ENCODE data around the gene TSKU.
"Not testable (repeated sequence)": the region's sequence is repeated elsewhere in the genome, so short reads cannot be mapped to it uniquely, and the experiment has no call there.

The TSKU gene

GRCh38 chr11:76787911-76788596 is 4.9 kb downstream of the TSKU start:
- FAIRE-seq = no peak
- DNase-seq (ENCODE audit: low spot score) = no peak

GRCh38 chr11:76788661-76789442 is 5.7 kb downstream of the TSKU start:
- no peak for DNase-seq (ENCODE audit: low spot score)
- FAIRE-seq = no peak

- no peak for DNase-seq (ENCODE audit: low spot score)
- no peak for FAIRE-seq
These were observed 6.2 kb downstream of the TSKU start for GRCh38 chr11:76789443-76789719.

GRCh38 chr11:76790251-76790650 is 7.1 kb downstream of the TSKU start:
- no peak for FAIRE-seq
- no peak for DNase-seq (ENCODE audit: low spot score)

DNA sequence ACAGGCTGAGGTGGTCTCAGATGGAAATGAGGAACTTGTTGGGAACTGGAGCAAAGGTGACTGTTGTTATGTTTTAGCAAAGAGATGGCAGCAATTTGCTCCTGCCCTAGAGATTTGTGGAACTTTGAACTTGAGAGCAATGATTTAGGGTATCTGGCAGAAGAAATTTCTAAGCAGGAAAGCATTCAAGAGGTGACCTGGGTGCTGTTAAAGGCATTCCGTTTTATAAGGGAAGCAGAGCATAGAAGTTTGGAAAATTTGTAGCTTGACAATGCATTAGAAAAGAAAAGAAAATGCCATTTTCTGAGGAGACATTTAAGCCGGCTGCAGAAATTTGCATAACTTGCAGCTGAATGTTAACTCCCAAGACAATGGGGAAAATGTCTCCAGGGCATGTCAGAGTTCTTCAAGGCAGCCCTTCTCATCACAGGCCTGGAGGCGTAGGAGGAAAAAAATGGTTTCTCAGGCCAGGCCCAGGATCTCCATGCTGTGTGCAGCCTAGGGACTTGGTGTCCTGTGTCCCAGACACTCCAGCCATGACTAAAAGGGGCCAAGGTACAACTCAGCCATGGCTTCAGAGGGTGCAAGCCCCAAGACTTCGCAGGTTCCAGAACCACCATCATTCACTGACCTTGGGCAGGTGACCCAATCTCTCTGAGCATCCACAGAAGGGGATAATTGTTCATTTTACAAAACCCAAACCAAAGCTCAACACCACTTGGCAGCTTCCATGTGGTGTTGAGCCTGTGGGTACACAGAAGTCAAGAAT is 8.0 kb downstream of the TSKU start:
- FAIRE-seq; DNase-seq (ENCODE audit: low spot score): not testable (repeated sequence)

DNA sequence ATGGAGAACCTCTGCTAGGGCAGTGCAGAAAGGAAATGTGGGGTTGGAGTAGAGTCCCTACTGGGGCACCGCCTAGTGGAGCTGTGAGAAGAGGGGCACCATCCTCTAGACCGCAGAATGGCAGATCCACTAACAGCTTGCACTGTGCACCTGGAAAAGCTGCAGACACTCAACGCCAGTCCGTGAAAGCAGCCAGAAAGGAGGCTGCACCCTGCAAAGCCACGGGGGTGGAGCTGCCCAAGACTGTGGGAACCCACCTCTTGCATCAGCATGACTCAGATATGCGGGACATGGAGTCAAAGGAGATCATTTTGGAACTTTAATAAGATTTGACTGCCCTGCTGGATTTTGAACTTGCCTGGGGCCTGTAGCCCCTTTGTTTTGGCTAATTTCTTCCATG is 8.7 kb downstream of the TSKU start:
- FAIRE-seq (no peak), DNase-seq (ENCODE audit: low spot score) (no peak)

DNA sequence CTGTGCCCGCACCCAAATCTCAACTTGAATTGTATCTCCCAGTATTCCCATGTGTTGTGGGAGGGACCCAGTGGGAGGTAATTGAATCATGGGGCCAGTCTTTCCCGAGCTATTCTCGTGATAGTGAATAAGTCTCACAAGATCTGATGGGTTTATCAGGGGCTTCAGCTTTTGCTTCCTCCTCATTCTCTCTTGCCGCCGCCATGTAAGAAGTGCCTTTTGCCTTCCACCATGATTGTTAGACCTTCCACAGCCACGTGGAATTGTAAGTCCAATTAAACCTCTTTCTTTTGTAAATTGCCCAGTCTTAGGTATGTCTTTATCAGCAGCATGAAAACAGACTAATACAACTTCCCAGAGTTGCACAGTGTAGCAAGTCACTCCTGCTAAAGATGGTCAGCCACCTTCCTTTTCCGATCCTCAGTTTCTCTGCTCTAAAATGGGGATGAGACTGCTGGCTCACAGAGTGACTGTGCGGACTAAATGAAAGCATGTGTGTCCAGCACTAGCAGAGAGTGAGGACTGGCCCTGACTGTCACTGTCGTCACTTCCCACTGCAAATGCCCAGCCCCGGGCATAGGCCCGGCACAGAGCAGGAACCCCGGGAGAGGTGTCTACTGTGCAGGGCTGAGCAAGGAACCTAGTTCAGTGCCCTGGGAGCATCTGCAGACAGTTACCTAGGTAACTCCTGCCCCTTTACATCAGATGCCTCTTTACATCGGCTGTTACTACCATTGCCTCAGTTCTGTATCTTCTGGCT is 9.5 kb downstream of the TSKU start:
- DNase-seq (ENCODE audit: low spot score) = no peak
- no peak for FAIRE-seq

DNA sequence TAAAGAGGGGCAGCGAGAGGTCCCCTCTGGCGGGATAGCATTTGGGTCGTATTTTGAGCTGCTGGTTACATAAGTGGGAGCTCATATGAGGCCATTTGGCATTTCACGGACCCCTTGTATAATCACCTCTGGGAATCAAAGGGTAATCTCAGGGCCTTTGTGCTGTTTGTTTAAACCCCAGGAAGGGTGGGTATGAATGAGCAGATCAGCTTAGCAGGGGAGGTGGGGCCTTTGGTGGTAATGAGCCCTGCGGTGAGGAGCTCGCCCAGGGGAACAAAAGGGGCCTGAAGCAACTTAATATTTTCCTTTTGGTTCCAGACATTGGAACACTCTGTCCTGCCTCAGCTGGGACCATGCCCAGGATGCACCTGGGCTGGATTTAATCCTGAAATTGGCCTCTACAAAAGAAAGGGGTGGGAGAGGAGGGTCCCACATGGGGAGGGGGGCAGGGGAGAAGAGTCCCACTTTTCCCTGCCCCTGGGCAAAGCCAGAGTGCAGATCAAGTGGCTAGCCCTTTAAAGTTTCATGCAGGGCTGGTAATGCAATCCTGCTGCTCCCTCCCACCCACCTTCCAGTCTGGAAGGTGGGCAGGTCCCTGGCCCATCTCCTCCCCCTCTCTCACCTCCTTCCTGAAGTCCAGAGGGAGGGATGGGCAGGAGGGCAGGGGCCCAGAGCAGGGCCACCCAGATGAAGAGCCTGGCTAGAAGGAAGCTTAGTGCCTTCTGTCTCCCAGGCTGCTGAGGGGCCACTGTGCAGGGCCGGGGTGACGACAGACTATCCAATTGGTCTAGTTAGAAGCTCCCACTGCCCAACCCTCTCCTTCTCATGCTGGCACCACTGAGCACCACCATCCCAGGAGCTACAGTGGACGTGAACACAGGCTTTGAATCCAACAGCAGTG is 10.5 kb downstream of the TSKU start:
- FAIRE-seq (no peak), DNase-seq (ENCODE audit: low spot score) (no peak)

GRCh38 chr11:76794371-76795289 is 11.5 kb downstream of the TSKU start:
- FAIRE-seq (no peak), DNase-seq (ENCODE audit: low spot score) (no peak)

DNA sequence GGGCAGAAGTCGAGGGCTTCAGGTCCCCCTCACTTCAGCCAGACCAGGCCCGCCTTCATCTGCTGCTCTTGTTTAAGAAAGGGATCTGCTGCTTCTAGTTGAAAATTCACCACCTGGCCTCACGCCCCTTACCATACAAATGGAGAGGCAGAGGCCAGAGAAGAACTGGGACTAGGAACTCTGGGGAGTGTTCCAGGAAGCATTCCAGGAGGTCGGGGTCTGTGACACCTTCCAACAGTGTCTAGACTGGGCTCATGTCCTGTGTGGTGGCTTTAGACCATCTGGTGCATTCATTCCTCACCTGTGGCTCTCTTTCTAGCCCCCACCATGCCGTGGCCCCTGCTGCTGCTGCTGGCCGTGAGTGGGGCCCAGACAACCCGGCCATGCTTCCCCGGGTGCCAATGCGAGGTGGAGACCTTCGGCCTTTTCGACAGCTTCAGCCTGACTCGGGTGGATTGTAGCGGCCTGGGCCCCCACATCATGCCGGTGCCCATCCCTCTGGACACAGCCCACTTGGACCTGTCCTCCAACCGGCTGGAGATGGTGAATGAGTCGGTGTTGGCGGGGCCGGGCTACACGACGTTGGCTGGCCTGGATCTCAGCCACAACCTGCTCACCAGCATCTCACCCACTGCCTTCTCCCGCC is 12.3 kb downstream of the TSKU start:
- FAIRE-seq (no peak), DNase-seq (ENCODE audit: low spot score) (no peak)

GRCh38 chr11:76795936-76796441 is 12.8 kb downstream of the TSKU start:
- no peak for DNase-seq (ENCODE audit: low spot score)

GRCh38 chr11:76796511-76797198 is 13.5 kb downstream of the TSKU start:
- DNase-seq (ENCODE audit: low spot score) (no peak), FAIRE-seq (no peak)

More at GRCh38 chr11:76795936-76796441, 12.8 kb downstream of the TSKU start:
- FAIRE-seq = no peak

DNA sequence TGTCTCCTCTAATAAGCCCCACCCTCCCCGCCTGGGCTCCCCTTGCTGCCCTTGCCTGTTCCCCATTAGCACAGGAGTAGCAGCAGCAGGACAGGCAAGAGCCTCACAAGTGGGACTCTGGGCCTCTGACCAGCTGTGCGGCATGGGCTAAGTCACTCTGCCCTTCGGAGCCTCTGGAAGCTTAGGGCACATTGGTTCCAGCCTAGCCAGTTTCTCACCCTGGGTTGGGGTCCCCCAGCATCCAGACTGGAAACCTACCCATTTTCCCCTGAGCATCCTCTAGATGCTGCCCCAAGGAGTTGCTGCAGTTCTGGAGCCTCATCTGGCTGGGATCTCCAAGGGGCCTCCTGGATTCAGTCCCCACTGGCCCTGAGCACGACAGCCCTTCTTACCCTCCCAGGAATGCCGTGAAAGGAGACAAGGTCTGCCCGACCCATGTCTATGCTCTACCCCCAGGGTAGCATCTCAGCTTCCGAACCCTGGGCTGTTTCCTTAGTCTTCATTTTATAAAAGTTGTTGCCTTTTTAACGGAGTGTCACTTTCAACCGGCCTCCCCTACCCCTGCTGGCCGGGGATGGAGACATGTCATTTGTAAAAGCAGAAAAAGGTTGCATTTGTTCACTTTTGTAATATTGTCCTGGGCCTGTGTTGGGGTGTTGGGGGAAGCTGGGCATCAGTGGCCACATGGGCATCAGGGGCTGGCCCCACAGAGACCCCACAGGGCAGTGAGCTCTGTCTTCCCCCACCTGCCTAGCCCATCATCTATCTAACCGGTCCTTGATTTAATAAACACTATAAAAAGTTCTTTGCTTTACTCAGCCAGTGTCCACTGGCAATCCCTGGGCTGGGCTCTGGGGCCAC is 14.4 kb downstream of the TSKU start:
- DNase-seq (ENCODE audit: low spot score) (no peak), FAIRE-seq (no peak)

DNA sequence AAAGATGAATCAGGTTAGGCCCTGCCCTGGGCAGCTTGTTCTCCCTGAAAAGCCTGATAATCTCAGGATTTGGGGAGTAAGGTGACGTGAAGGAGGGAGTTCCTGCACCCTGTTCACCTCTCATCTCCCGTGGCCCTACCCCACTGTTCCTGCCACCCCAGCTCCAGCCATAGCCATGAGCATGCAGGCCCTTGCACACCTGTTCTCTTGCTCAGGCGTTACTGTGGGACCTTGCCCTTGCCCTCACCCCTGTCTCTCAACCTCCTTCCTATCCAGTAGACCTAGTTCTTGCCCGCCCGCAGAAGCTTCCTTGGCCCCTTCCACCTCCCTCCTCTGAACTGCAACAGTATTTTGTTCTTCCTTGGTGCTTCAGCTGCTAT is 15.0 kb downstream of the TSKU start:
- DNase-seq (ENCODE audit: low spot score) = no peak
- FAIRE-seq = no peak

- FAIRE-seq = no peak
These were observed 15.5 kb downstream of the TSKU start for GRCh38 chr11:76798671-76799065.

GRCh38 chr11:76799066-76799804 is 16.1 kb downstream of the TSKU start:
- DNase-seq (ENCODE audit: low spot score) = peak; percentile 11
- no peak for FAIRE-seq

More at GRCh38 chr11:76798671-76799065, 15.5 kb downstream of the TSKU start:
- DNase-seq (ENCODE audit: low spot score) = no peak

Data from RCC 7860 (cell line).